Neuronal stem cell (in vitro differentiated cells): ENCODE results near the gene SMARCE1.
"Not testable (repeated sequence)": the region's sequence is repeated elsewhere in the genome, so short reads cannot be mapped to it uniquely, and the experiment has no call there.

ENCODE experiments used
- DNase-seq: peaks from one replicate; pipeline ENCODE4 v3.0.0-alpha.2; 2013; ENCODE audit warnings: low spot score
- H2AFZ ChIP-seq: one replicate; pipeline ENCODE4 v1.6.1; 2013; ENCODE audit warnings: mild to moderate bottlenecking, low read length, inconsistent platforms
- H2AK5ac ChIP-seq: 2 replicates; pipeline ENCODE4 v1.6.1; 2013; ENCODE audit warnings: low read depth, mild to moderate bottlenecking, inconsistent platforms, low read length, moderate library complexity, mixed read lengths
- H2BK120ac ChIP-seq: 2 replicates; pipeline ENCODE4 v1.6.1; 2013; ENCODE audit warnings: low read depth, mild to moderate bottlenecking, inconsistent platforms, low read length, moderate library complexity, mixed read lengths
- H2BK12ac ChIP-seq: one replicate; pipeline ENCODE4 v1.6.1; 2013; ENCODE audit warnings: low read length, inconsistent platforms
- H2BK15ac ChIP-seq: 2 replicates; pipeline ENCODE4 v1.6.1; 2013; ENCODE audit warnings: mild to moderate bottlenecking, low read length, inconsistent platforms, mixed read lengths
- H2BK5ac ChIP-seq: one replicate; pipeline ENCODE4 v1.6.1; 2013; ENCODE audit warnings: inconsistent platforms, mild to moderate bottlenecking, low read length, moderate library complexity
- H3K14ac ChIP-seq: one replicate; pipeline ENCODE4 v1.6.1; 2013; ENCODE audit warnings: low read length, inconsistent platforms
- H3K18ac ChIP-seq: 2 replicates; pipeline ENCODE4 v1.6.1; 2013; ENCODE audit warnings: low read length, inconsistent platforms
- H3K23ac ChIP-seq: 2 replicates; pipeline ENCODE4 v1.6.1; 2013; ENCODE audit warnings: low read depth, mild to moderate bottlenecking, mixed read lengths, low read length, inconsistent platforms; ENCODE audit not compliant: poor library complexity
- H3K27ac ChIP-seq: replicated peaks from 3 replicates; pipeline ENCODE4 v1.5.1; 2013; ENCODE audit warnings: low read length, inconsistent platforms
- H3K27me3 ChIP-seq, 3 experiments: 2 replicates each; pipeline ENCODE4 v1.6.1; 2013; ENCODE audit warnings: low read length in 3 of 3, mild to moderate bottlenecking in 2 of 3, inconsistent platforms in 1 of 3, low read depth in 1 of 3, mixed read lengths in 1 of 3, moderate library complexity in 1 of 3; ENCODE audit not compliant: control insufficient read depth in 3 of 3, insufficient read depth in 3 of 3
- H3K36me3 ChIP-seq, 2 donors: replicated peaks in 1 of 2; 2 replicates each; pipeline ENCODE4 v1.6.1; 2013; ENCODE audit warnings: low read length in 2 of 2; ENCODE audit not compliant: control insufficient read depth in 2 of 2, insufficient read depth in 2 of 2
- H3K4ac ChIP-seq: 2 replicates; pipeline ENCODE4 v1.6.1; 2013; ENCODE audit warnings: inconsistent platforms, mild to moderate bottlenecking, low read length, moderate library complexity
- H3K4me1 ChIP-seq, 2 donors: 1 replicate in 1 of 2; 2 replicates in 1 of 2; pipeline ENCODE4 v1.6.1; 2013; ENCODE audit warnings: low read length in 2 of 2, low read depth in 1 of 2; ENCODE audit not compliant: control insufficient read depth in 2 of 2, insufficient read depth in 1 of 2
- H3K4me2 ChIP-seq: one replicate; pipeline ENCODE4 v1.6.1; 2013; ENCODE audit warnings: mild to moderate bottlenecking, low read length, inconsistent platforms; ENCODE audit not compliant: insufficient read depth, poor library complexity, severe bottlenecking
- H3K4me3 ChIP-seq, 2 donors: 2 replicates each; pipeline ENCODE4 v1.5.1; 2013; ENCODE audit warnings: low read length in 2 of 2, mild to moderate bottlenecking in 2 of 2, inconsistent platforms in 1 of 2, moderate library complexity in 1 of 2
- H3K79me1 ChIP-seq: one replicate; pipeline ENCODE4 v1.6.1; 2013; ENCODE audit warnings: low read depth, mild to moderate bottlenecking, inconsistent platforms, low read length, moderate library complexity
- H3K9ac ChIP-seq: one replicate; pipeline ENCODE4 v1.6.1; 2013; ENCODE audit warnings: mild to moderate bottlenecking, low read depth, low read length, inconsistent platforms; ENCODE audit not compliant: poor library complexity
- H3K9me3 ChIP-seq, 2 donors: replicated peaks in 1 of 2; 2 replicates each; pipeline versions ENCODE3 to v1.6.1; 2013; ENCODE audit warnings: low read length in 2 of 2, mild to moderate bottlenecking in 2 of 2, inconsistent platforms in 1 of 2, low read depth in 1 of 2, mixed read lengths in 1 of 2, moderate library complexity in 1 of 2; ENCODE audit not compliant: control insufficient read depth in 2 of 2, insufficient read depth in 1 of 2
- H4K8ac ChIP-seq: one replicate; pipeline ENCODE4 v1.6.1; 2013; ENCODE audit warnings: low read depth, mild to moderate bottlenecking, inconsistent platforms, low read length, moderate library complexity
- H4K91ac ChIP-seq: one replicate; pipeline ENCODE4 v1.6.1; 2013; ENCODE audit warnings: low read length, low read depth, mild to moderate bottlenecking, inconsistent platforms; ENCODE audit not compliant: poor library complexity
- WGBS, 2 donors: extraction: QIAGEN DNeasy Blood & Tissue Kit; methylation state at CpG; one replicate each; pipeline ENCODE4 v1.1.7; 2013; ENCODE audit warnings: missing lambda C conversion rate in 2 of 2, mixed read lengths in 1 of 2; ENCODE audit not compliant: insufficient read length in 2 of 2, insufficient replicate concordance in 1 of 2; ENCODE audit errors: extremely low coverage in 2 of 2; 5-methylcytosine and 5-hydroxymethylcytosine counted together

The SMARCE1 gene

DNA sequence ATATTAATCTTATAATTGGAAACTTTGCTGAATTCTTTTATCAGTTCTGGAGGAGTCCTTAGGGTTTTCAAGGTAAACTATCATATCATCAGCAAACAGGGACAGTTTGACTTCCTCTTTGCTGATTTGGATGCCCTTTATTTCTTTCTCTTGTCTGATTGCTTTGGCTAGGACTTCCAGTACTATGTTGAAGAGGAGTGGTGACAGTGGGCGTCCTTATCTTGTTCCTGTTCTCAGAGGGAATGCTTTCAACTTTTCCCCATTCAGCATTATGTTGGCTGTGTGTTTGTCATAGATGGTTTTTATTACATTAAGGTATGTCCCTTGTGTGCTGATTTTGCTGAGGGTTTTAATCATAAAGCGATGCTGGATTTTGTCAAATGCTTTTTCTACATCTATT, 62.7 kb downstream of the SMARCE1 start:
- WGBS, 2 donors: no CpG with 5 or more reads among the region's 2 CpGs

DNA sequence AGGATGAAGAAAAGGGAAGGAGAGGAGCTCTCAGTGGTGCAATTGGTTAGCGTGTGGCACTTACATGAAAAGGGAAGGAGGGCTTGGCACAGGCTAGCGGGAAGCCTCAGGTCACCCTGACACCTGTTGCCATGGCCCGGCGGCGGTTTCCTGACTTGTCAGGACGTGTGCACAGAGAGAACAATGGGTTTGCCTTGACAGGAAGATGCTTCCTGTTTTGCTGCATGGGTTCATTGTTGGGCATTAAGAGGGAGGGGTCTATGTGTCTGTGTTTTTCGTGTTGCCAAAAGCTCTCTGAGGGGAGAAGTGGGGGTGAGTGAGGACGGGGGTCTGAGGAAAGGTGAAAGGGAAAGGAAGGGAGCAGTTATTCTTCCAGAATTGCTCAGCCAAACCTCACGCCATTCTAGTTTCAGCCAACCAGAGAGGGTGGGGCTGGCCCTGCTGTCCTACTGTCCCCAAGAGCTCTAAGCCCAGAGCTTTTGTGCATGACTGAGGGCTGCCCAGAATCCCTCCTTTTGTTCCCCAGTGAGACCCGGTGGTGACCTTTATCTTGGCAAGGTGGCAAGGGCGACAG, 65.2 kb downstream of the SMARCE1 start:
- H3K36me3 ChIP-seq: no peaks in the 10 kb centered on the region
- no CpG with 5 or more reads among the region's 11 CpGs for WGBS, 2 donors
- H3K27me3 ChIP-seq: no peaks in the 10 kb centered on the region
- DNase-seq: no peak
- no peak overlapping the region for H2BK15ac ChIP-seq
- H2BK120ac ChIP-seq: no peak overlapping the region
- peaks cover 2 to 11% of the 10 kb centered on the region in 2 donors for H3K4me1 ChIP-seq
- no peak overlapping the region for H2BK5ac ChIP-seq
- H3K27ac ChIP-seq: no peak overlapping the region
- no peak overlapping the region for H3K18ac ChIP-seq
- H3K14ac ChIP-seq: no peak overlapping the region
- H3K4me2 ChIP-seq: no peak overlapping the region
- H2AFZ ChIP-seq: peak overlapping the region; percentile 71
- H2AK5ac ChIP-seq: no peak overlapping the region
- H3K4me3 ChIP-seq: no peak overlapping the region
- no peak overlapping the region for H3K9ac ChIP-seq
- H4K91ac ChIP-seq: no peak overlapping the region
- H3K4ac ChIP-seq: no peak overlapping the region
- no peak overlapping the region for H2BK12ac ChIP-seq
- no peaks in the 10 kb centered on the region for H3K9me3 ChIP-seq
- H3K79me1 ChIP-seq: no peaks in the 10 kb centered on the region
- no peak overlapping the region for H4K8ac ChIP-seq
- H3K23ac ChIP-seq: no peak overlapping the region

More for the DNA sequence above, 62.7 kb downstream of the SMARCE1 start:
- H3K27ac ChIP-seq, H2AFZ ChIP-seq, H2AK5ac ChIP-seq, H3K9ac ChIP-seq, H2BK120ac ChIP-seq, H3K36me3 ChIP-seq, H3K9me3 ChIP-seq, DNase-seq, H3K23ac ChIP-seq, H3K18ac ChIP-seq, H2BK5ac ChIP-seq, H3K4me2 ChIP-seq, H3K27me3 ChIP-seq, H3K4ac ChIP-seq, H2BK15ac ChIP-seq, H3K14ac ChIP-seq, H3K4me3 ChIP-seq, H4K8ac ChIP-seq, H2BK12ac ChIP-seq, H3K79me1 ChIP-seq, H4K91ac ChIP-seq: not testable (repeated sequence)
- H3K4me1 ChIP-seq: peaks cover 2 to 11% of the 10 kb centered on the region in 2 donors

DNA sequence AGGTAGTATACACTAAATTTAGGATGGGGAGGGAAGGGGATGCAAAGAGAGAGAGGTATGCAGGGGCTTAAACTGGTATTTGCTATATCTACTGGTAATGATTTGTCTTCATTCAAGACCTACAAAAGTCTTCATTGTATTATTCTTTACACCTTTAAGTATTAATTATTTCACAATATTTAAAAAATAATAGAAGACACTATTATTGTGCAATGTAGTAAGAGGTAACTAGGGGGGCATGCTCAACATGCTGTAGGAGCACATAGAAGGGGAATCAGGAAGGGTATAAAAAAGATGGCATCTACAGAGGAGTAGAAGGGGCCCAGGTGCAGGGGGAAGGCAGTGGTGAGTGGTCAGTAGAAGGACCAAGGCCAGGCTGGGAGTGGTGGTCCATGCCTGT, 67.5 kb downstream of the SMARCE1 start:
- Histone ChIP-seq H3K14ac (no peak overlapping the region), H3K4me1 (peaks cover 2 to 11% of the 10 kb centered on the region in 2 donors), H3K27me3 (no peaks in the 10 kb centered on the region), H2BK12ac (no peak overlapping the region), H3K4ac (no peak overlapping the region), H3K27ac (no peak overlapping the region), H3K4me2 (no peak overlapping the region), H3K36me3 (no peaks in the 10 kb centered on the region), H3K23ac (no peak overlapping the region), H2AK5ac (no peak overlapping the region), H2BK15ac (no peak overlapping the region), H4K8ac (no peak overlapping the region), H3K4me3 (no peak overlapping the region), H3K9me3 (no peaks in the 10 kb centered on the region), H4K91ac (no peak overlapping the region), H3K9ac (no peak overlapping the region), H2BK5ac (no peak overlapping the region), H3K79me1 (no peaks in the 10 kb centered on the region), H3K18ac (no peak overlapping the region), H2AFZ (no peak overlapping the region), H2BK120ac (no peak overlapping the region)
- no peak for DNase-seq

DNA sequence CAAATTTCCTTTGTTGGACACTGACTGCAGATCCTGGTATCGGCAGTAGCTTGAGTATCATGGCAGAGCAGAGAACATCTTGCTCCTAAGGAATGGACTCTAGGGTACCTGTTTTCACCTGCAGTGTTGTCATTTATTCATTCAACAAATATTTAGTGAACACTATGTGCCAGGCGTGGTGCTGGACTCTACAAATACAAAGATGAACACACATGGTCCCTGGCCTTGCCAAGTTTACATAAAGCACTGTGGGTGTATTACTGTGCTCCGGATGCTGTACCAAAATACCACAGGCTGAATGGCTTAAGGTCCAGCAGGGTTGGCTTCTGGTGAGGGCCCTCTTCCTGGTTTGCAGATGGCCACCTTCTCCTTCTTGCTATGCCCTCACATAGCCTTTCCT, 68.1 kb downstream of the SMARCE1 start:
- Histone ChIP-seq H3K36me3 (no peaks in the 10 kb centered on the region), H2BK12ac (no peak overlapping the region), H3K9ac (no peak overlapping the region), H2BK120ac (no peak overlapping the region), H3K4me2 (no peak overlapping the region), H3K23ac (no peak overlapping the region), H4K91ac (no peak overlapping the region), H3K4me1 (peaks cover 2 to 11% of the 10 kb centered on the region in 2 donors), H3K4me3 (no peak overlapping the region), H3K14ac (no peak overlapping the region), H2BK15ac (no peak overlapping the region), H3K9me3 (no peaks in the 10 kb centered on the region), H3K79me1 (no peaks in the 10 kb centered on the region), H3K27me3 (no peaks in the 10 kb centered on the region), H2AFZ (no peak overlapping the region), H3K18ac (peak overlapping the region; percentile 42), H2AK5ac (no peak overlapping the region), H3K4ac (no peak overlapping the region), H4K8ac (no peak overlapping the region), H2BK5ac (no peak overlapping the region), H3K27ac (no peak overlapping the region)
- no peak for DNase-seq
- WGBS, 2 donors: no CpG with 5 or more reads among the region's 3 CpGs
